22Rv1 (cell line): ENCODE data around the gene PDE9A.

ENCODE experiments used
- H3K27ac ChIP-seq: fragments of 450-650 bp; 2 replicates; pipeline ENCODE4 v1.5.1; 2017
- CTCF ChIP-seq: fragments of 450-650 bp; IDR thresholded peaks from 2 replicates; pipeline ENCODE4 v1.5.1; 2017; ENCODE audit warnings: mild to moderate bottlenecking
- ZFX ChIP-seq: fragments of 450-650 bp; IDR thresholded peaks from 2 replicates; pipeline ENCODE4 v1.6.1; 2017; ENCODE audit warnings: antibody characterized with exemption, borderline replicate concordance

The PDE9A gene

GRCh38 chr21:42771503-42771805 lies 118.0 kb downstream of the PDE9A start:
- H3K27ac ChIP-seq, result no peak overlapping the region
- TF ChIP-seq CTCF (no peak), ZFX (no peak)

GRCh38 chr21:42775123-42775522 lies 121.7 kb downstream of the PDE9A start:
- H3K27ac ChIP-seq, result no peak overlapping the region
- TF ChIP-seq CTCF, result no peak
- no peak for TF ChIP-seq ZFX

GRCh38 chr21:42775891-42776290 lies 122.5 kb downstream of the PDE9A start:
- no peak overlapping the region for H3K27ac ChIP-seq
- TF ChIP-seq CTCF (no peak), ZFX (no peak)

GRCh38 chr21:42777064-42777756 lies 123.8 kb downstream of the PDE9A start:
- no peak overlapping the region for H3K27ac ChIP-seq
- TF ChIP-seq ZFX (no peak), CTCF (no peak)

- no peak for TF ChIP-seq CTCF
- TF ChIP-seq ZFX, result no peak
- no peak overlapping the region for H3K27ac ChIP-seq
Observed at GRCh38 chr21:42777757-42778344, 124.4 kb downstream of the PDE9A start.

GRCh38 chr21:42779431-42779861 lies 126.0 kb downstream of the PDE9A start:
- H3K27ac ChIP-seq, result no peak overlapping the region
- TF ChIP-seq ZFX (no peak), CTCF (no peak)

GRCh38 chr21:42780617-42781016 lies 127.2 kb downstream of the PDE9A start:
- no peak overlapping the region for H3K27ac ChIP-seq
- TF ChIP-seq CTCF (no peak), ZFX (no peak)
